Thyroid gland (tissue), 4 donors: ENCODE data around the gene DEF6. TPM values are rescaled to one million over a fixed set of nuclear protein-coding genes. Genes with fewer than 3 reads are reported as not detected.
"Not testable (repeated sequence)": the region's sequence is repeated elsewhere in the genome, so short reads cannot be mapped to it uniquely, and the experiment has no call there.

Experiments
- DNase-seq, 2 donors: peaks; one replicate each; pipeline ENCODE4 v3.0.0-alpha.2; 2019
- H3K27ac ChIP-seq, 3 donors: fragments of 200-600 bp; sonication (generic); 1 replicate in 2 of 3; 2 replicates in 1 of 3; pipeline ENCODE4 v1.5.1; 2016 to 2019; ENCODE audit warnings: mild to moderate bottlenecking in 1 of 3, moderate library complexity in 1 of 3
- H3K27me3 ChIP-seq: fragments of 200-600 bp; sonication (generic); one replicate; pipeline ENCODE4 v1.5.1; 2019
- H3K36me3 ChIP-seq, 2 donors: fragments of 200-600 bp; sonication (generic); one replicate each; pipeline ENCODE4 v1.5.1; 2016 to 2019
- H3K4me1 ChIP-seq, 2 donors: fragments of 200-600 bp; sonication (generic); one replicate each; pipeline ENCODE4 v1.5.1; 2017 to 2019
- H3K4me3 ChIP-seq, 3 donors: fragments of 200-600 bp; sonication (generic); replicated peaks in 1 of 3; 1 replicate in 2 of 3; 2 replicates in 1 of 3; pipeline ENCODE4 v1.5.1; 2016; ENCODE audit warnings: mild to moderate bottlenecking in 1 of 3
- H3K9me3 ChIP-seq: fragments of 200-600 bp; sonication (generic); one replicate; pipeline ENCODE4 v1.5.1; 2017
- POLR2A ChIP-seq, 2 donors: fragments of 450-650 bp; IDR thresholded peaks; one replicate each; pipeline ENCODE4 v1.6.1; 2017; ENCODE audit warnings: antibody characterized with exemption in 2 of 2, mild to moderate bottlenecking in 2 of 2, moderate library complexity in 1 of 2
- WGBS, 2 donors: methylation state at CpG; one replicate each; pipeline ENCODE4 v1.1.5; 2017; 5-methylcytosine and 5-hydroxymethylcytosine counted together
- intact Hi-C: fragments of 100-400 bp; cut with DNase I; formaldehyde crosslinking; loops from one replicate; pipeline ENCODE4 v1.15.1; 2023
- total RNA-seq, 4 donors: library from RNA; depleted of rRNA; stranded (reverse); fragments of >200 nt; gene quantifications; one replicate each; pipeline ENCODE4 v1.2.3, GENCODE V29; 2016
- TF ChIP-seq, protein P1 (sequence below), 6 experiments: fragments of 200-600 bp in 3 of 6; fragments of 450-650 bp in 3 of 6; sonication (generic) in 3 of 6; IDR thresholded peaks; one replicate each; pipeline ENCODE4 v1.5.1; 2016 to 2019; ENCODE audit warnings: antibody characterized with exemption in 6 of 6, mild to moderate bottlenecking in 2 of 6, inconsistent platforms in 1 of 6, moderate library complexity in 1 of 6

Gene DEF6
- total RNA-seq, 4 donors from 2014 or later: 5.2 to 9.3 (median 6.0) TPM

DNA sequence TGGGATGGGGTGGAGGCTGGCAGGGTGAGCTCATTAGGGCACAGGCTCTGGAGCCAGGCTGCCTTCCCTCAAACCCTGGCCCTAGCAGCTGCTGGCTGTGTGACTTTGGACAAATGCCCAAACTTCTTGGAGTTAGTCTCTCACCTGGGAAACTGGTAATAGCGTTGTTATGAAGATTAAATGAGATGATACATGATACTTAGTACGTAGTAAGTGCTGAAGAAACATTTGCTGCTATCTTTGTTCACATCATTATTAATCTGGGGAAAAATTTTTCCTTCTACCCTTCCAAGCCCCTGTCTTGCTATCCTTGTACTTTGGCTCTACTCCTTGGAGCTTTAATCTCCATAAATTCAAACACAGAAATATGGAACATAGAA is 22.4 kb downstream of the DEF6 start:
- 95 to 100% methylated on average over 2 of the region's 2 CpGs for WGBS, 2 donors
- Histone ChIP-seq H3K36me3 (no peaks in the 10 kb centered on the region), H3K27ac (no peak overlapping the region), H3K27me3 (no peaks in the 10 kb centered on the region), H3K4me3 (no peak overlapping the region), H3K9me3 (no peaks in the 10 kb centered on the region), H3K4me1 (peaks cover 0 to 6% of the 10 kb centered on the region in 2 donors)
- DNase-seq: no peak
- intact Hi-C loops: no loop called here
- no peak for TF ChIP-seq POLR2A (IDR thresholded peaks at IDR 0.05)
- TF ChIP-seq, protein P1, sequence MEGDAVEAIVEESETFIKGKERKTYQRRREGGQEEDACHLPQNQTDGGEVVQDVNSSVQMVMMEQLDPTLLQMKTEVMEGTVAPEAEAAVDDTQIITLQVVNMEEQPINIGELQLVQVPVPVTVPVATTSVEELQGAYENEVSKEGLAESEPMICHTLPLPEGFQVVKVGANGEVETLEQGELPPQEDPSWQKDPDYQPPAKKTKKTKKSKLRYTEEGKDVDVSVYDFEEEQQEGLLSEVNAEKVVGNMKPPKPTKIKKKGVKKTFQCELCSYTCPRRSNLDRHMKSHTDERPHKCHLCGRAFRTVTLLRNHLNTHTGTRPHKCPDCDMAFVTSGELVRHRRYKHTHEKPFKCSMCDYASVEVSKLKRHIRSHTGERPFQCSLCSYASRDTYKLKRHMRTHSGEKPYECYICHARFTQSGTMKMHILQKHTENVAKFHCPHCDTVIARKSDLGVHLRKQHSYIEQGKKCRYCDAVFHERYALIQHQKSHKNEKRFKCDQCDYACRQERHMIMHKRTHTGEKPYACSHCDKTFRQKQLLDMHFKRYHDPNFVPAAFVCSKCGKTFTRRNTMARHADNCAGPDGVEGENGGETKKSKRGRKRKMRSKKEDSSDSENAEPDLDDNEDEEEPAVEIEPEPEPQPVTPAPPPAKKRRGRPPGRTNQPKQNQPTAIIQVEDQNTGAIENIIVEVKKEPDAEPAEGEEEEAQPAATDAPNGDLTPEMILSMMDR (IDR thresholded peaks at IDR 0.05): no peak

DNA sequence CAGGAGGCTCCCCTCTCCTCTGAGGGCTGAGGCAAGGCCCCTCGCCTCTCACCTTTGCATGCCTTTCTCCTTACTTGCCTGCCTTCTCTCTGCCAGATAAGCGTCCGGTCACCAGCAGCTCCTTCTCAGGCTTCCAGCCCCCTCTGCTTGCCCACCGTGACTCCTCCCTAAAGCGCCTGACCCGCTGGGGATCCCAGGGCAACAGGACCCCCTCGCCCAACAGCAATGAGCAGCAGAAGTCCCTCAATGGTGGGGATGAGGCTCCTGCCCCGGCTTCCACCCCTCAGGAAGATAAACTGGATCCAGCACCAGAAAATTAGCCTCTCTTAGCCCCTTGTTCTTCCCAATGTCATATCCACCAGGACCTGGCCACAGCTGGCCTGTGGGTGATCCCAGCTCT is 23.5 kb downstream of the DEF6 start:
- Histone ChIP-seq H3K9me3 (no peaks in the 10 kb centered on the region), H3K27me3 (no peaks in the 10 kb centered on the region), H3K36me3 (no peaks in the 10 kb centered on the region), H3K27ac (no peak overlapping the region), H3K4me1 (peaks cover 0 to 6% of the 10 kb centered on the region in 2 donors), H3K4me3 (no peak overlapping the region)
- TF ChIP-seq, protein P1 (IDR thresholded peaks at IDR 0.05): no peak
- no peak for TF ChIP-seq POLR2A (IDR thresholded peaks at IDR 0.05)
- 94 to 99% methylated on average over 8 of the region's 8 CpGs for WGBS, 2 donors
- DNase-seq: no peak
- intact Hi-C loops: no loop called here

DNA sequence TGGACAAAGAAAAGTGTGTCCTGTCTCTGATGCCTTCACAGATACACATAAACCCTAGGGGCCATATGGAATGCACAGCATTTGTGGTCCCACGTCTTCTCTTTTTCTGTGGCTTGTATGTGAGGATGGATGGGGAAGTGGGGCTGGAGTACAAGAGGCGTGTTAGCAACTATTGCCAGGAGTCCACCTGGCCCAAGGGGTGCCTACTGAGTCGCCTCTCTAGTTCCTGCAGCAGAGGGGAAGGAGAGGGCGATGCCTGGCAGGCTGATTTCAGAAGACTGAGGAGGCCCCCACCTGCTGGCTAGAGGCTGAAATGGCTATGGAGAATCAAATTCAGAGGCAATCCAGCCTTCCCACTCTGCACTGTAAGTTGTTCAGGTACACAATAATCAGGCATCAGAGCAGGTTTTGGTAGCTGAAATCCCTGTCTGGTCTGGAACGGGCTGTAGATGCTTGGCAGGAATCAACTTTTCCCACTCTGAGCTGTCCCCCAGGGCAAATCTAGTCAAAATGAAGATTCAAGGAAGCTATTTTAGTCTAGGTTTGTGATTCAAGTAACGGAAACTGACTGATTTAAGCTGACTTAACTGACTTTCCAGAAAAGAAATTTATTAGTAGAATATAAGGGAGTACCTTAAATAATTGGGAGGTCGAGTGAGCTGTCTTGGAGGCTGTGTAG is 29.9 kb downstream of the DEF6 start:
- Histone ChIP-seq H3K27me3 (no peaks in the 10 kb centered on the region), H3K9me3 (no peaks in the 10 kb centered on the region), H3K27ac (no peak overlapping the region), H3K4me1 (no peaks in the 10 kb centered on the region), H3K36me3 (no peaks in the 10 kb centered on the region), H3K4me3 (no peak overlapping the region)
- WGBS, 2 donors: 55 to 62% methylated on average over 6 to 7 of the region's 7 CpGs
- intact Hi-C loops: no loop called here
- DNase-seq: peak; percentile 52 to 54
- no peak for TF ChIP-seq POLR2A (IDR thresholded peaks at IDR 0.05)
- TF ChIP-seq, protein P1 (IDR thresholded peaks at IDR 0.05): peak in 5 of 6 experiments; percentile 17 to 49 (median 35)

DNA sequence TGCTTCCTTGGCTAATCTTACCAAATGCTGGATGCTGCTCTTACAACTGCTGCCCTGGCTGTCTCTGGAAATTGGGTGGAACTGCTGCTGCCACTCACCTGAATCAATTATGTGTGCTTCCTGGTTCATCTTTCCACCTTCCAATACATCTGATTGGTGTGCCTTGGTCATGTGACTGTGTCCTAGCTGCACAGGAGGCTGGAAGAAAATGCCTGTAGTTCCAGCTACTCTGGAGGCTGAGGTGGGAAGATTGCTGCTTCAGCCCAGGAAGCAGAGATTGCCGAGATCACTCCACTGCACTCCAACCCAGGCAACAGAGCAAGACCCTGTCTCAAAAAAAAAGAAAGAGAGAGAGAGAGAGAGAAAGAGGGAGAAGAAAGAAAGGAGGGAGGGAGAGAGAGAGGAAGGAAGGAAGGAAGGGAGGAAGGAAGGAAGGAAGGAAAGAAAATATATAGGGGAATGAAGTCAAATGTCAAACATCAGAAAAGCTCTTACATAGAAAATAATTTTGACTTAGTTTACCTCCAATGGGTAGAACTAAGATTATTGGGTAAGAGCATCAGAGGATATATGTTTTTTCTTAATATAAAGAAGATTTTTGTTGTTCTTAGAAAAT is 30.6 kb downstream of the DEF6 start:
- intact Hi-C loops: no loop called here
- Histone ChIP-seq H3K4me3 (no peak overlapping the region), H3K27me3 (no peaks in the 10 kb centered on the region), H3K4me1 (no peaks in the 10 kb centered on the region), H3K36me3 (no peaks in the 10 kb centered on the region), H3K27ac (no peak overlapping the region), H3K9me3 (no peaks in the 10 kb centered on the region)
- TF ChIP-seq, protein P1 (IDR thresholded peaks at IDR 0.05): no peak
- no peak for TF ChIP-seq POLR2A (IDR thresholded peaks at IDR 0.05)
- no peak for DNase-seq
- 100% methylated on average over 1 of the region's 1 CpG for WGBS, 2 donors

DNA sequence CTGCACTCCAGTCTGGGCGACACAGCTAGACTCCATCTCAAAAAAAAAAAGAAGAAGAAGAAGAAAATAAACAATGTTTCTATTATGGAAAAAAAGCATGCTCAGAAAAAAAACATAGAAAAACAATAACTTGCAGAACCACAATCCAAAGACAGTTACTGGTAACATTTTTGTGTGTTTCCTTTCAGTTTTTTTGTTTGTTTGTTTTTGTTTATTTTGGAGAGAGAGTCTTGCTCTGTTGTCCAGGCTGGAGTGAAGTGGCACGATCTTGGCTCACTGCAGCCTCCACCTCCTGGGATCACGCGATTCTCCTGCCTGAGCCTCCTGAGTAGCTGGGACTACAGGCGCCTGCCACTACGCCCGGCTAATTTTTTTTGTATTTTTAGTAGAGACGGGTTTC is 31.3 kb downstream of the DEF6 start:
- H3K27ac ChIP-seq, H3K27me3 ChIP-seq, H3K9me3 ChIP-seq, DNase-seq, H3K4me3 ChIP-seq, H3K36me3 ChIP-seq, intact Hi-C loops, H3K4me1 ChIP-seq: not testable (repeated sequence)
- WGBS, 2 donors: 94% methylated on average over 8 of the region's 8 CpGs
